ENCODE data around the gene AVEN.

DNA sequence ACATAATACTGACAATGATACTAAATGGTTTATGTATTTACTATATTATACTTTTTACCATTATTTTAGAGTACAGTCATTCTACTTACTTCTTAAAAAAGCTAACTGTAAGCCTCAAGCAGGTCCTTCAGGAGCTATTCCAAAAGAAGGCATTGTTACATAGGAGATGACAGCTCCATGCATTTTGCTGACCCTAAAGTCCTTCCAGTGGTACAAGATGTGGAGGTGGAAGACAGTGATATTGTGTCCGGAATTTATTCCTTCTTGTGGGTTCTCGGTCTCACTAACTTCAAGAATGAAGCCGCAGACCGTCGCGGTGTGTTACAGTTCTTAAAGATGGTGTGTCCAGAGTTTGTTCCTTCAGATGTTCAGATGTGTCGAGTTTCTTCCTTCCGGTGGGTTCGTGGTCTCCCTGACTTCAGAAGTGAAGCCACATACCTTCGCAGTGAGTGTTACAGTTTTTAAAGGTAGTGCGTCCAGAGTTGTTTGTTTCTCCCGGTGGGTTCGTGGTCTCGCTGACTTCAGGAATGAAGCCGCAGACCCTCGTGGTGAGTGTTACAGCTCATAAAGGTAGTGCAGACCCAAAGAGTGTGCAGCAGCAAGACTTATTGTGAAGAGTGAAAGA, 20.9 kb downstream of the AVEN start:
- no peak for TF ChIP-seq CTCF (conservative IDR thresholded peaks at IDR 0.05 in 1 of 2, IDR thresholded peaks at IDR 0.05 in 1 of 2; ENCODE audit: low read depth in 1 of 2, low read length in 2 of 2)
- no peak for TF ChIP-seq EZH2 (IDR thresholded peaks at IDR 0.05; ENCODE audit: low read length, missing control alignments)
